GM21447 (cell line): ENCODE results near the gene PTPRT.

ENCODE experiments used
- ATAC-seq: cut with Tn5 transposase; IDR thresholded peaks from one replicate; pipeline ENCODE4 v1.9.1; 2021; ENCODE audit not compliant: unreplicated experiment

PTPRT gene

GRCh38 chr20:42846784-42847490 lies 342.8 kb downstream of the PTPRT start:
- ATAC-seq: no peak

- ATAC-seq: no peak
These were observed 345.0 kb downstream of the PTPRT start for GRCh38 chr20:42844751-42845150.

GRCh38 chr20:42837456-42837855 lies 352.2 kb downstream of the PTPRT start:
- ATAC-seq: no peak

- ATAC-seq: no peak
These were observed 353.4 kb downstream of the PTPRT start for GRCh38 chr20:42836339-42836738.

- ATAC-seq: no peak
These were observed 381.8 kb downstream of the PTPRT start for GRCh38 chr20:42807876-42808275.

GRCh38 chr20:42795111-42795695 lies 394.5 kb downstream of the PTPRT start:
- ATAC-seq: no peak

- no peak for ATAC-seq
These were observed 397.7 kb downstream of the PTPRT start for GRCh38 chr20:42792052-42792451.

- ATAC-seq: no peak
These were observed 399.6 kb downstream of the PTPRT start for GRCh38 chr20:42790111-42790510.

GRCh38 chr20:42788707-42789106 lies 401.0 kb downstream of the PTPRT start:
- ATAC-seq: no peak

- ATAC-seq: no peak
These were observed 404.7 kb downstream of the PTPRT start for GRCh38 chr20:42785041-42785440.

- no peak for ATAC-seq
These were observed 410.5 kb downstream of the PTPRT start for GRCh38 chr20:42779216-42779615.

- no peak for ATAC-seq
These were observed 413.8 kb downstream of the PTPRT start for GRCh38 chr20:42775866-42776265.

GRCh38 chr20:42775037-42775436 lies 414.7 kb downstream of the PTPRT start:
- ATAC-seq: no peak

- ATAC-seq: no peak
These were observed 426.7 kb downstream of the PTPRT start for GRCh38 chr20:42763015-42763414.

- ATAC-seq: no peak
These were observed 432.7 kb downstream of the PTPRT start for GRCh38 chr20:42756991-42757390.

GRCh38 chr20:42754706-42755105 lies 435.0 kb downstream of the PTPRT start:
- ATAC-seq: no peak

GRCh38 chr20:42752620-42753019 lies 437.1 kb downstream of the PTPRT start:
- ATAC-seq: no peak

GRCh38 chr20:42749556-42749955 lies 440.1 kb downstream of the PTPRT start:
- no peak for ATAC-seq

GRCh38 chr20:42747765-42748411 lies 441.8 kb downstream of the PTPRT start:
- ATAC-seq: no peak

- no peak for ATAC-seq
These were observed 444.8 kb downstream of the PTPRT start for GRCh38 chr20:42744756-42745465.

GRCh38 chr20:42742926-42743325 lies 446.8 kb downstream of the PTPRT start:
- no peak for ATAC-seq

GRCh38 chr20:42741906-42742305 lies 447.8 kb downstream of the PTPRT start:
- no peak for ATAC-seq
